SK-N-MC (cell line): ENCODE data around the gene AAGAB.

ENCODE experiments used
- DNase-seq: peaks from one replicate; pipeline ENCODE4 v3.0.0-alpha.2; 2011; ENCODE audit warnings: low read depth, low spot score
- H3K27ac ChIP-seq: fragments of 200-600 bp; sonication (generic); 2 replicates; pipeline ENCODE4 v1.5.1; 2016; ENCODE audit warnings: mixed run types
- H3K36me3 ChIP-seq: fragments of 200-600 bp; sonication (generic); 2 replicates; pipeline ENCODE4 v1.6.1; 2017; ENCODE audit warnings: antibody characterized with exemption, low read length, mixed read lengths; ENCODE audit not compliant: insufficient read depth
- H3K4me3 ChIP-seq: fragments of 200-600 bp; sonication (generic); 2 replicates; pipeline ENCODE4 v1.5.1; 2016
- H3K9ac ChIP-seq: fragments of 200-600 bp; sonication (generic); 2 replicates; pipeline ENCODE4 v1.8.0; 2017; ENCODE audit warnings: mixed run types, mixed read lengths; ENCODE audit not compliant: insufficient read length
- H3K9me3 ChIP-seq: fragments of 200-600 bp; sonication (generic); 2 replicates; pipeline ENCODE4 v1.6.1; 2017; ENCODE audit warnings: low read depth, mild to moderate bottlenecking, antibody characterized with exemption, low read length, moderate library complexity, mixed read lengths
- EZH2 ChIP-seq: fragments of 200-600 bp; sonication (generic); IDR thresholded peaks from one replicate; pipeline ENCODE4 v1.6.1; 2017; ENCODE audit warnings: antibody characterized with exemption
- FOXP2 ChIP-seq: optimal IDR thresholded peaks from 2 replicates; pipeline ENCODE3; 2011; ENCODE audit warnings: mild to moderate bottlenecking, moderate library complexity; ENCODE audit not compliant: insufficient read depth; ENCODE audit errors: extremely low read length, control extremely low read depth
- POLR2AphosphoS5 ChIP-seq: IDR thresholded peaks from 2 replicates; pipeline ENCODE4 v1.6.1; 2012; ENCODE audit warnings: mild to moderate bottlenecking, low read depth, low read length, borderline replicate concordance

AAGAB gene

GRCh38 chr15:67224889-67225288 lies 29.6 kb downstream of the AAGAB start:
- no peak for DNase-seq
- Histone ChIP-seq H3K36me3 (no peaks in the 10 kb centered on the region), H3K9ac (no peak overlapping the region), H3K27ac (no peak overlapping the region), H3K9me3 (no peaks in the 10 kb centered on the region), H3K4me3 (no peak overlapping the region)
- no peak for TF ChIP-seq FOXP2
- TF ChIP-seq POLR2AphosphoS5: no peak
- TF ChIP-seq EZH2: no peak

- Histone ChIP-seq H3K27ac (no peak overlapping the region), H3K9me3 (no peaks in the 10 kb centered on the region), H3K9ac (no peak overlapping the region), H3K36me3 (no peaks in the 10 kb centered on the region), H3K4me3 (no peak overlapping the region)
- no peak for DNase-seq
- no peak for TF ChIP-seq EZH2
- no peak for TF ChIP-seq POLR2AphosphoS5
Observed at GRCh38 chr15:67219288-67219687, 35.2 kb downstream of the AAGAB start.

- no peak for DNase-seq
- TF ChIP-seq FOXP2: no peak
- Histone ChIP-seq H3K4me3 (no peak overlapping the region), H3K9me3 (no peaks in the 10 kb centered on the region), H3K9ac (no peak overlapping the region), H3K36me3 (no peaks in the 10 kb centered on the region), H3K27ac (no peak overlapping the region)
Observed at GRCh38 chr15:67218428-67218827, 36.0 kb downstream of the AAGAB start.

DNA sequence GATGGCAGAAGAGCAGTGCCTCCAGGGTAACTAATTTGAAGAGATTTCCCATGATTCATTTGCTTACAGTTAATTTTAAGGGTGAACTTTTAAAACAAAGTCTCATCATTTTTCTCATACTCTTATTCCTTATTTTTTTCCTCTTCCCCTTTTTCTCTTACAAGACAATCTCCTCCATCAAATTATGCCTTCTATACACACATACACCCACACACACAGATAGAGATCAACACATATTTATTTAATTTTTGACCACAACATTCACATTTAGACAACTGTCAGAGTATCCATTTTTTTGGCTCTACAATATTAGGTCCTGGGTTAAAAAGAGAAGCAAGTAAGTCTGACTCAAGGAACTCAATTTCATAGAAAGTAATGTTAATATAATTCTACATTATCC lies 37.6 kb downstream of the AAGAB start:
- H3K36me3 ChIP-seq: no peaks in the 10 kb centered on the region
- TF ChIP-seq EZH2 (no peak), POLR2AphosphoS5 (no peak), FOXP2 (no peak)
- no peaks in the 10 kb centered on the region for H3K9me3 ChIP-seq
- no peak overlapping the region for H3K9ac ChIP-seq
- no peak overlapping the region for H3K27ac ChIP-seq
- H3K4me3 ChIP-seq: no peak overlapping the region
- no peak for DNase-seq

DNA sequence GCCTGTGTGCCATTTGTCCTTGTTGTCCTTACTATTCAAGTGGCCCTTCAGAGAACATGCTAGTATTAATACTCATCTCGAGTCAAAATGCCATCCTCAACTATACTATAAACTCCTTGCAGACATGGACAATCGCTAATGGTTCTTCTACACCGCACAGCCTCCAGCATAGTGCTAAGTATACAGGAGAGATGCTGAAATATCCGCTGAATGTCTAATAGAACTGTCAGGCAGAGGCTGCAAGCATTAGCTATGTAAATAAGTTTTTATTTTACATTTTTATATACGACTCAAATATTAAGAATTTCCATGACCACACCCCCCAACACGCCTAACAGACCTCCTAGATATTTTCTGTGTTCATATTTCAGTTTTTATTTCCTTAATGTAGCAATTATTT lies 39.4 kb downstream of the AAGAB start:
- no peaks in the 10 kb centered on the region for H3K36me3 ChIP-seq

GRCh38 chr15:67212684-67213367 lies 41.6 kb downstream of the AAGAB start:
- no peak overlapping the region for H3K27ac ChIP-seq
- H3K4me3 ChIP-seq: no peak overlapping the region
- peaks cover 17% of the 10 kb centered on the region for H3K36me3 ChIP-seq
- no peak overlapping the region for H3K9ac ChIP-seq
- DNase-seq: no peak
- no peak for TF ChIP-seq FOXP2
- H3K9me3 ChIP-seq: no peaks in the 10 kb centered on the region

More for the DNA sequence above, 39.4 kb downstream of the AAGAB start:
- DNase-seq: no peak
- no peaks in the 10 kb centered on the region for H3K9me3 ChIP-seq
- no peak for TF ChIP-seq POLR2AphosphoS5
- no peak for TF ChIP-seq EZH2
- TF ChIP-seq FOXP2: no peak
- no peak overlapping the region for H3K4me3 ChIP-seq
- no peak overlapping the region for H3K27ac ChIP-seq
- no peak overlapping the region for H3K9ac ChIP-seq

- H3K27ac ChIP-seq: no peak overlapping the region
- TF ChIP-seq EZH2: no peak
- no peak for TF ChIP-seq POLR2AphosphoS5
- TF ChIP-seq FOXP2: no peak
- DNase-seq: no peak
- H3K9ac ChIP-seq: no peak overlapping the region
- H3K4me3 ChIP-seq: no peak overlapping the region
- H3K36me3 ChIP-seq: peaks cover 23% of the 10 kb centered on the region
- H3K9me3 ChIP-seq: no peaks in the 10 kb centered on the region
Observed at GRCh38 chr15:67210555-67211168, 43.8 kb downstream of the AAGAB start.

GRCh38 chr15:67208396-67208795 lies 46.1 kb downstream of the AAGAB start:
- no peaks in the 10 kb centered on the region for H3K9me3 ChIP-seq
- TF ChIP-seq FOXP2 (no peak), POLR2AphosphoS5 (no peak), EZH2 (no peak)
- no peak for DNase-seq
- no peak overlapping the region for H3K27ac ChIP-seq
- peaks cover 23% of the 10 kb centered on the region for H3K36me3 ChIP-seq
- H3K4me3 ChIP-seq: no peak overlapping the region
- no peak overlapping the region for H3K9ac ChIP-seq

DNA sequence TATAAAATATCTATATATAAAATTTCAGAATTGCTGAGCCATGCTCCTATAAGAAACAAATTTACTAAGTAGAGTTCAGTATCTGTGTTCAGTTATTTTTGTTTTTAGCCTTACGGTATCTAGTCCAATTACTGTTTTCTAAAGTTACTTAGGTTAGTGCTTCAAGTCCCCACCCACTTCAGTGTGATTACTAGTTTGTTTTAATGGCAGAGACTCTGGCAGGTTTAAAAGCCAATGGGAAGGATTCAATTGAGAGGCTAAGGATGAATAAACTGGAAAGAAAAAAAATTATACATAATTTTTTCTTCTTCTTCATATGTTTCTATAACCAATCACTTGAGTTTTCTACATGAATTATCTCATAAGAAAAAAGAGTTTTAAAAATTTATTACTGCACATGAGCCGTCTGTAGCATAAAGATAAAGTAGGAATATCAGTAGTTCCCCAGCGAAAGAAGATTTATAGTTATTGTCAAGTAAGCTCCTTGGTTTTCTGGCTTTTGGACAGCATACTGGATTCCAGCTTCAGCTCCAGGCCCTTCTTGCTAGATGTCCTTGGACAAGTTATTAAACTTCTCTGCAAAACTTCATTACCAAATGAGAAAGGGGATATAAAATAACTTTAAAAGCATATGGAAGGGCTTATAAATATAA lies 46.8 kb downstream of the AAGAB start:
- H3K27ac ChIP-seq: no peak overlapping the region
- no peak overlapping the region for H3K4me3 ChIP-seq
- no peaks in the 10 kb centered on the region for H3K9me3 ChIP-seq
- no peak for TF ChIP-seq POLR2AphosphoS5
- TF ChIP-seq FOXP2: no peak
- no peak for TF ChIP-seq EZH2
- DNase-seq: no peak
- H3K36me3 ChIP-seq: peaks cover 23% of the 10 kb centered on the region
- H3K9ac ChIP-seq: no peak overlapping the region

- H3K36me3 ChIP-seq: peaks cover 10% of the 10 kb centered on the region
- no peak overlapping the region for H3K4me3 ChIP-seq
- TF ChIP-seq FOXP2 (no peak), EZH2 (no peak), POLR2AphosphoS5 (no peak)
- H3K27ac ChIP-seq: no peak overlapping the region
- H3K9me3 ChIP-seq: no peaks in the 10 kb centered on the region
- DNase-seq: no peak
- no peak overlapping the region for H3K9ac ChIP-seq
Observed at GRCh38 chr15:67202991-67203390, 51.5 kb downstream of the AAGAB start.
